K562 (cell line): Measurements from ENCODE around the gene CTDSP1. TPM values are rescaled to one million over a fixed set of nuclear protein-coding genes. Genes with fewer than 3 reads are reported as not detected.
A peak's percentile ranks its signal among the peaks of the same experiment; 100 is the strongest.

Experiments
- ATF1 ChIP-seq, 2 experiments: fragments of 450-650 bp in 1 of 2; IDR thresholded peaks; 2 replicates each; pipeline ENCODE4 v1.6.1; 2016; ENCODE audit warnings: missing compliant biosample characterization in 1 of 2, missing genetic modification characterization in 1 of 2
- BACH1 ChIP-seq: fragments of 200-800 bp; sonication (Bioruptor generic); IDR thresholded peaks from 2 replicates; pipeline ENCODE4 v1.6.1; 2016; ENCODE audit warnings: missing genetic modification characterization, missing compliant biosample characterization
- KAT8 ChIP-seq: fragments of 450-650 bp; IDR thresholded peaks from 2 replicates; pipeline ENCODE4 v1.6.1; 2016; ENCODE audit warnings: low read depth, mild to moderate bottlenecking
- MAZ ChIP-seq, 2 experiments: fragments of 450-650 bp in 1 of 2; sonication (generic) in 1 of 2; formaldehyde crosslinking; IDR thresholded peaks in 1 of 2; conservative IDR thresholded peaks in 1 of 2; 2 replicates each; pipeline versions ENCODE4 v1.4.0 to v1.5.0; 2020; ENCODE audit warnings: mild to moderate bottlenecking in 1 of 2, missing genetic modification reagents in 1 of 2
- POLR3G ChIP-seq: IDR thresholded peaks from 2 replicates; pipeline ENCODE4 v1.6.1; 2011; ENCODE audit not compliant: insufficient read length, insufficient replicate concordance; ENCODE audit errors: extremely low read depth
- TAF1 ChIP-seq: IDR thresholded peaks from 2 replicates; pipeline ENCODE4 v1.6.1; 2011; ENCODE audit warnings: mild to moderate bottlenecking, low read length, moderate library complexity; ENCODE audit not compliant: insufficient read depth, control insufficient read depth, severe bottlenecking; ENCODE audit errors: extremely low read depth
- U2AF1 ChIP-seq: fragments of 200-400 bp; formaldehyde crosslinking; optimal IDR thresholded peaks from 2 replicates; pipeline ENCODE3; 2017; ENCODE audit warnings: mild to moderate bottlenecking, low read depth, low read length, moderate library complexity
- ZEB2 ChIP-seq: fragments of 450-650 bp; IDR thresholded peaks from 2 replicates; pipeline ENCODE4 v1.6.1; 2016
- ZNF197 ChIP-seq: fragments of 200-800 bp; sonication (Bioruptor generic); IDR thresholded peaks from 2 replicates; pipeline ENCODE4 v1.6.1; 2016; ENCODE audit warnings: low read depth, missing genetic modification characterization, missing compliant biosample characterization
- polyA plus RNA-seq, 8 experiments: library from polyadenylated mRNA; depleted of rRNA in 4 of 8; stranded (reverse) in 5 of 8; unstranded in 3 of 8; fragments of >200 nt; fragmentation: Nextera tagmentation in 2 of 8; fragmentation: Illumina TruSeq in 1 of 8; extraction: Ambion mirVana in 2 of 8; extraction: Trizol in 1 of 8; gene quantifications; 2 replicates each; pipeline versions ENCODE4 v1.2.1 to v1.2.3, GENCODE V29; 2011 to 2014; ENCODE audit warnings: inconsistent platforms in 1 of 8, missing spikeins in 1 of 8
- total RNA-seq, 7 experiments: library from RNA; depleted of rRNA in 6 of 7; stranded (reverse); fragments of >200 nt in 6 of 7; fragmentation: Illumina TruSeq in 2 of 7; extraction: Trizol in 2 of 7; gene quantifications; 2 replicates each; pipeline versions ENCODE4 v1.2.1 to v1.2.3, GENCODE V29; 2011 to 2021; ENCODE audit warnings: low replicate concordance in 1 of 7
- TF ChIP-seq, protein P1 (sequence below): fragments of 450-650 bp; IDR thresholded peaks from 2 replicates; pipeline ENCODE4 v1.6.1; 2017; ENCODE audit warnings: antibody characterized with exemption, mild to moderate bottlenecking
- TF ChIP-seq, protein P2 (sequence below): sonication (generic); formaldehyde crosslinking; IDR thresholded peaks from 2 replicates; pipeline ENCODE4 v1.8.0; 2022; ENCODE audit warnings: mild to moderate bottlenecking, missing genetic modification reagents
- TF ChIP-seq, protein P3 (sequence below), 2 experiments: fragments of 450-650 bp; IDR thresholded peaks; 2 replicates each; pipeline ENCODE4 v1.6.1; 2018; ENCODE audit warnings: mild to moderate bottlenecking in 2 of 2, low read depth in 1 of 2; ENCODE audit not compliant: partially characterized antibody in 2 of 2
- TF ChIP-seq, protein P4 (sequence below): fragments of 450-650 bp; IDR thresholded peaks from 2 replicates; pipeline ENCODE4 v1.6.1; 2016; ENCODE audit warnings: missing biosample characterization, missing genetic modification characterization

Gene CTDSP1
- total and polyA plus RNA-seq, 9 of the 15 experiments (the other 6 are each of a cell fraction or from before 2014, with no cell fraction given), result 2.4 to 74.8 (median 45.8) TPM

DNA sequence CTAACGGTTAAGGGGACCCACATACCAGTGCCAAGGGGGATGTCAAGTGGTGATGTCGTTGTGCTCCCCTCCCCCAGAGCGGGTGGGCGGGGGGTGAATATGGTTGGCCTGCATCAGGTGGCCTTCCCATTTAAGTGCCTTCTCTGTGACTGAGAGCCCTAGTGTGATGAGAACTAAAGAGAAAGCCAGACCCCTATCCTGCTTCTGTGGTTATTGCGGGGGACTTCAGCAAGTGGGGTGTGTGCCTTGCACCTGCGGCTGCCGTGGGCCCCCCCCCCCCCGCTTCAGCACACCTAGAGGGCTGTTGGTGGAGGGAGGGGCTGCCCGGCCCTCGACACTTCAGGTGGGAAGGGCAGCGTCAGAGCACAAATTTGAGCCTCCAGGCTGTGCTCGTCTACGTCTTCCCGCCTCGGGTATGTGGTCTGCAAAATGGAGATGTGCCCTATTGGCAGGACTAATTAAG is 6.1 kb downstream of the CTDSP1 start (continued):
- TF ChIP-seq, protein P1, sequence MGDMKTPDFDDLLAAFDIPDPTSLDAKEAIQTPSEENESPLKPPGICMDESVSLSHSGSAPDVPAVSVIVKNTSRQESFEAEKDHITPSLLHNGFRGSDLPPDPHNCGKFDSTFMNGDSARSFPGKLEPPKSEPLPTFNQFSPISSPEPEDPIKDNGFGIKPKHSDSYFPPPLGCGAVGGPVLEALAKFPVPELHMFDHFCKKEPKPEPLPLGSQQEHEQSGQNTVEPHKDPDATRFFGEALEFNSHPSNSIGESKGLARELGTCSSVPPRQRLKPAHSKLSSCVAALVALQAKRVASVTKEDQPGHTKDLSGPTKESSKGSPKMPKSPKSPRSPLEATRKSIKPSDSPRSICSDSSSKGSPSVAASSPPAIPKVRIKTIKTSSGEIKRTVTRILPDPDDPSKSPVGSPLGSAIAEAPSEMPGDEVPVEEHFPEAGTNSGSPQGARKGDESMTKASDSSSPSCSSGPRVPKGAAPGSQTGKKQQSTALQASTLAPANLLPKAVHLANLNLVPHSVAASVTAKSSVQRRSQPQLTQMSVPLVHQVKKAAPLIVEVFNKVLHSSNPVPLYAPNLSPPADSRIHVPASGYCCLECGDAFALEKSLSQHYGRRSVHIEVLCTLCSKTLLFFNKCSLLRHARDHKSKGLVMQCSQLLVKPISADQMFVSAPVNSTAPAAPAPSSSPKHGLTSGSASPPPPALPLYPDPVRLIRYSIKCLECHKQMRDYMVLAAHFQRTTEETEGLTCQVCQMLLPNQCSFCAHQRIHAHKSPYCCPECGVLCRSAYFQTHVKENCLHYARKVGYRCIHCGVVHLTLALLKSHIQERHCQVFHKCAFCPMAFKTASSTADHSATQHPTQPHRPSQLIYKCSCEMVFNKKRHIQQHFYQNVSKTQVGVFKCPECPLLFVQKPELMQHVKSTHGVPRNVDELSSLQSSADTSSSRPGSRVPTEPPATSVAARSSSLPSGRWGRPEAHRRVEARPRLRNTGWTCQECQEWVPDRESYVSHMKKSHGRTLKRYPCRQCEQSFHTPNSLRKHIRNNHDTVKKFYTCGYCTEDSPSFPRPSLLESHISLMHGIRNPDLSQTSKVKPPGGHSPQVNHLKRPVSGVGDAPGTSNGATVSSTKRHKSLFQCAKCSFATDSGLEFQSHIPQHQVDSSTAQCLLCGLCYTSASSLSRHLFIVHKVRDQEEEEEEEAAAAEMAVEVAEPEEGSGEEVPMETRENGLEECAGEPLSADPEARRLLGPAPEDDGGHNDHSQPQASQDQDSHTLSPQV, result 0 out of 2 replicates have a peak, but pooled peaks have one; percentile 10
- no peak for TF ChIP-seq ZNF197 (CRISPR knock-in tag)
- no peak for TF ChIP-seq ZEB2
- no peak for TF ChIP-seq KAT8
- TF ChIP-seq POLR3G, result no peak
- TF ChIP-seq U2AF1, result no peak
- TF ChIP-seq ATF1 (CRISPR knock-in tag; IDR thresholded peaks at IDR 0.05), result no peak
- peak; percentile 16; the same call in 1 of the 2 replicates for TF ChIP-seq ATF1 (tag; IDR thresholded peaks at IDR 0.05)
- no peak for TF ChIP-seq TAF1
- TF ChIP-seq, protein P2, sequence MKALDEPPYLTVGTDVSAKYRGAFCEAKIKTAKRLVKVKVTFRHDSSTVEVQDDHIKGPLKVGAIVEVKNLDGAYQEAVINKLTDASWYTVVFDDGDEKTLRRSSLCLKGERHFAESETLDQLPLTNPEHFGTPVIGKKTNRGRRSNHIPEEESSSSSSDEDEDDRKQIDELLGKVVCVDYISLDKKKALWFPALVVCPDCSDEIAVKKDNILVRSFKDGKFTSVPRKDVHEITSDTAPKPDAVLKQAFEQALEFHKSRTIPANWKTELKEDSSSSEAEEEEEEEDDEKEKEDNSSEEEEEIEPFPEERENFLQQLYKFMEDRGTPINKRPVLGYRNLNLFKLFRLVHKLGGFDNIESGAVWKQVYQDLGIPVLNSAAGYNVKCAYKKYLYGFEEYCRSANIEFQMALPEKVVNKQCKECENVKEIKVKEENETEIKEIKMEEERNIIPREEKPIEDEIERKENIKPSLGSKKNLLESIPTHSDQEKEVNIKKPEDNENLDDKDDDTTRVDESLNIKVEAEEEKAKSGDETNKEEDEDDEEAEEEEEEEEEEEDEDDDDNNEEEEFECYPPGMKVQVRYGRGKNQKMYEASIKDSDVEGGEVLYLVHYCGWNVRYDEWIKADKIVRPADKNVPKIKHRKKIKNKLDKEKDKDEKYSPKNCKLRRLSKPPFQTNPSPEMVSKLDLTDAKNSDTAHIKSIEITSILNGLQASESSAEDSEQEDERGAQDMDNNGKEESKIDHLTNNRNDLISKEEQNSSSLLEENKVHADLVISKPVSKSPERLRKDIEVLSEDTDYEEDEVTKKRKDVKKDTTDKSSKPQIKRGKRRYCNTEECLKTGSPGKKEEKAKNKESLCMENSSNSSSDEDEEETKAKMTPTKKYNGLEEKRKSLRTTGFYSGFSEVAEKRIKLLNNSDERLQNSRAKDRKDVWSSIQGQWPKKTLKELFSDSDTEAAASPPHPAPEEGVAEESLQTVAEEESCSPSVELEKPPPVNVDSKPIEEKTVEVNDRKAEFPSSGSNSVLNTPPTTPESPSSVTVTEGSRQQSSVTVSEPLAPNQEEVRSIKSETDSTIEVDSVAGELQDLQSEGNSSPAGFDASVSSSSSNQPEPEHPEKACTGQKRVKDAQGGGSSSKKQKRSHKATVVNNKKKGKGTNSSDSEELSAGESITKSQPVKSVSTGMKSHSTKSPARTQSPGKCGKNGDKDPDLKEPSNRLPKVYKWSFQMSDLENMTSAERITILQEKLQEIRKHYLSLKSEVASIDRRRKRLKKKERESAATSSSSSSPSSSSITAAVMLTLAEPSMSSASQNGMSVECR (CRISPR knock-in tag), result no peak
- TF ChIP-seq, protein P3, sequence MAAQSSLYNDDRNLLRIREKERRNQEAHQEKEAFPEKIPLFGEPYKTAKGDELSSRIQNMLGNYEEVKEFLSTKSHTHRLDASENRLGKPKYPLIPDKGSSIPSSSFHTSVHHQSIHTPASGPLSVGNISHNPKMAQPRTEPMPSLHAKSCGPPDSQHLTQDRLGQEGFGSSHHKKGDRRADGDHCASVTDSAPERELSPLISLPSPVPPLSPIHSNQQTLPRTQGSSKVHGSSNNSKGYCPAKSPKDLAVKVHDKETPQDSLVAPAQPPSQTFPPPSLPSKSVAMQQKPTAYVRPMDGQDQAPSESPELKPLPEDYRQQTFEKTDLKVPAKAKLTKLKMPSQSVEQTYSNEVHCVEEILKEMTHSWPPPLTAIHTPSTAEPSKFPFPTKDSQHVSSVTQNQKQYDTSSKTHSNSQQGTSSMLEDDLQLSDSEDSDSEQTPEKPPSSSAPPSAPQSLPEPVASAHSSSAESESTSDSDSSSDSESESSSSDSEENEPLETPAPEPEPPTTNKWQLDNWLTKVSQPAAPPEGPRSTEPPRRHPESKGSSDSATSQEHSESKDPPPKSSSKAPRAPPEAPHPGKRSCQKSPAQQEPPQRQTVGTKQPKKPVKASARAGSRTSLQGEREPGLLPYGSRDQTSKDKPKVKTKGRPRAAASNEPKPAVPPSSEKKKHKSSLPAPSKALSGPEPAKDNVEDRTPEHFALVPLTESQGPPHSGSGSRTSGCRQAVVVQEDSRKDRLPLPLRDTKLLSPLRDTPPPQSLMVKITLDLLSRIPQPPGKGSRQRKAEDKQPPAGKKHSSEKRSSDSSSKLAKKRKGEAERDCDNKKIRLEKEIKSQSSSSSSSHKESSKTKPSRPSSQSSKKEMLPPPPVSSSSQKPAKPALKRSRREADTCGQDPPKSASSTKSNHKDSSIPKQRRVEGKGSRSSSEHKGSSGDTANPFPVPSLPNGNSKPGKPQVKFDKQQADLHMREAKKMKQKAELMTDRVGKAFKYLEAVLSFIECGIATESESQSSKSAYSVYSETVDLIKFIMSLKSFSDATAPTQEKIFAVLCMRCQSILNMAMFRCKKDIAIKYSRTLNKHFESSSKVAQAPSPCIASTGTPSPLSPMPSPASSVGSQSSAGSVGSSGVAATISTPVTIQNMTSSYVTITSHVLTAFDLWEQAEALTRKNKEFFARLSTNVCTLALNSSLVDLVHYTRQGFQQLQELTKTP (IDR thresholded peaks at IDR 0.05; ENCODE audit: low read depth in 1 of 2, partially characterized antibody in 2 of 2), result no peak
- TF ChIP-seq BACH1 (tag), result no peak
- TF ChIP-seq, protein P4, sequence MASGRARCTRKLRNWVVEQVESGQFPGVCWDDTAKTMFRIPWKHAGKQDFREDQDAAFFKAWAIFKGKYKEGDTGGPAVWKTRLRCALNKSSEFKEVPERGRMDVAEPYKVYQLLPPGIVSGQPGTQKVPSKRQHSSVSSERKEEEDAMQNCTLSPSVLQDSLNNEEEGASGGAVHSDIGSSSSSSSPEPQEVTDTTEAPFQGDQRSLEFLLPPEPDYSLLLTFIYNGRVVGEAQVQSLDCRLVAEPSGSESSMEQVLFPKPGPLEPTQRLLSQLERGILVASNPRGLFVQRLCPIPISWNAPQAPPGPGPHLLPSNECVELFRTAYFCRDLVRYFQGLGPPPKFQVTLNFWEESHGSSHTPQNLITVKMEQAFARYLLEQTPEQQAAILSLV, result no peak
- no peak; a peak in 1 of 4 replicates for TF ChIP-seq MAZ (CRISPR knock-in tag; conservative IDR thresholded peaks at IDR 0.05 in 1 of 2, IDR thresholded peaks at IDR 0.05 in 1 of 2)
